GM18499 (cell line): ENCODE data around the gene DSCAM.

Experiments
- ATAC-seq: cut with Tn5 transposase; IDR thresholded peaks from one replicate; pipeline ENCODE4 v1.9.1; 2021; ENCODE audit warnings: moderate number of reproducible peaks; ENCODE audit not compliant: insufficient read depth, unreplicated experiment

The DSCAM gene

GRCh38 chr21:40631211-40631610 lies 215.7 kb downstream of the DSCAM start:
- ATAC-seq: no peak

GRCh38 chr21:40625991-40626390 lies 221.0 kb downstream of the DSCAM start:
- ATAC-seq: no peak

GRCh38 chr21:40623528-40623927 lies 223.4 kb downstream of the DSCAM start:
- ATAC-seq: no peak

GRCh38 chr21:40622531-40622930 lies 224.4 kb downstream of the DSCAM start:
- no peak for ATAC-seq

- ATAC-seq: no peak
These were observed 226.4 kb downstream of the DSCAM start for GRCh38 chr21:40620386-40621145.

- no peak for ATAC-seq
These were observed 228.6 kb downstream of the DSCAM start for GRCh38 chr21:40618191-40618973.

- ATAC-seq: no peak
These were observed 230.6 kb downstream of the DSCAM start for GRCh38 chr21:40616377-40616704.

- ATAC-seq: no peak
These were observed 231.2 kb downstream of the DSCAM start for GRCh38 chr21:40615505-40616376.

GRCh38 chr21:40613546-40614030 lies 233.4 kb downstream of the DSCAM start:
- ATAC-seq: no peak

GRCh38 chr21:40610345-40610744 lies 236.6 kb downstream of the DSCAM start:
- no peak for ATAC-seq

- ATAC-seq: no peak
These were observed 240.6 kb downstream of the DSCAM start for GRCh38 chr21:40606341-40606740.

- no peak for ATAC-seq
These were observed 241.9 kb downstream of the DSCAM start for GRCh38 chr21:40605094-40605493.

GRCh38 chr21:40603774-40604173 lies 243.2 kb downstream of the DSCAM start:
- no peak for ATAC-seq

- no peak for ATAC-seq
These were observed 244.9 kb downstream of the DSCAM start for GRCh38 chr21:40602080-40602479.

- ATAC-seq: no peak
These were observed 251.2 kb downstream of the DSCAM start for GRCh38 chr21:40595806-40596205.

- no peak for ATAC-seq
These were observed 259.1 kb downstream of the DSCAM start for GRCh38 chr21:40587736-40588346.

GRCh38 chr21:40586575-40586974 lies 260.4 kb downstream of the DSCAM start:
- no peak for ATAC-seq

- ATAC-seq: no peak
These were observed 269.5 kb downstream of the DSCAM start for GRCh38 chr21:40577285-40578043.

- no peak for ATAC-seq
These were observed 271.0 kb downstream of the DSCAM start for GRCh38 chr21:40575976-40576375.

- no peak for ATAC-seq
These were observed 277.6 kb downstream of the DSCAM start for GRCh38 chr21:40569357-40569756.
